HepG2 (cell line): ENCODE data around the gene TNNI2. TPM values are rescaled to one million over a fixed set of nuclear protein-coding genes. Genes with fewer than 3 reads are reported as not detected.

ENCODE experiments used
- ATF2 ChIP-seq: sonication (generic); formaldehyde crosslinking; IDR thresholded peaks from 2 replicates; pipeline ENCODE4 v1.4.0; 2020; ENCODE audit warnings: missing genetic modification reagents
- HIC2 ChIP-seq: sonication (generic); formaldehyde crosslinking; IDR thresholded peaks from 2 replicates; pipeline ENCODE4 v1.9.0; 2022; ENCODE audit warnings: low read depth, missing genetic modification reagents
- IKZF5 ChIP-seq: IDR thresholded peaks from 2 replicates; pipeline ENCODE4 v1.6.1; 2018; ENCODE audit warnings: missing genetic modification reagents, mild to moderate bottlenecking, missing compliant biosample characterization
- KAT8 ChIP-seq: IDR thresholded peaks from 2 replicates; pipeline ENCODE4 v1.6.1; 2016; ENCODE audit warnings: missing genetic modification reagents, missing compliant biosample characterization
- MIXL1 ChIP-seq: IDR thresholded peaks from 2 replicates; pipeline ENCODE4 v1.6.1; 2016
- MXD4 ChIP-seq: IDR thresholded peaks from 2 replicates; pipeline ENCODE4 v1.6.1; 2016; ENCODE audit warnings: mild to moderate bottlenecking, missing biosample characterization, missing genetic modification reagents
- NFKBIZ ChIP-seq: IDR thresholded peaks from 2 replicates; pipeline ENCODE4 v1.6.1; 2018; ENCODE audit warnings: missing genetic modification reagents, missing compliant biosample characterization
- PAWR ChIP-seq: sonication (generic); formaldehyde crosslinking; IDR thresholded peaks from 2 replicates; pipeline ENCODE4 v1.4.0; 2020; ENCODE audit warnings: missing genetic modification reagents, mild to moderate bottlenecking, borderline replicate concordance
- PRDM4 ChIP-seq: sonication (generic); formaldehyde crosslinking; IDR thresholded peaks from 2 replicates; pipeline ENCODE4 v1.9.0; 2021; ENCODE audit warnings: missing genetic modification reagents, borderline replicate concordance
- TAF1 ChIP-seq: sonication (generic); formaldehyde crosslinking; IDR thresholded peaks from 2 replicates; pipeline ENCODE4 v1.4.0; 2020; ENCODE audit warnings: missing genetic modification reagents
- TRIM24 ChIP-seq: sonication (generic); formaldehyde crosslinking; IDR thresholded peaks from 2 replicates; pipeline ENCODE4 v1.8.0; 2022; ENCODE audit warnings: mild to moderate bottlenecking, missing genetic modification reagents
- ZNF460 ChIP-seq: sonication (generic); formaldehyde crosslinking; IDR thresholded peaks from 2 replicates; pipeline ENCODE4 v1.5.1; 2020; ENCODE audit warnings: missing genetic modification reagents, mild to moderate bottlenecking, borderline replicate concordance
- ZNF597 ChIP-seq: sonication (generic); formaldehyde crosslinking; IDR thresholded peaks from 2 replicates; pipeline ENCODE4 v1.5.0; 2020; ENCODE audit warnings: missing genetic modification reagents
- ZNF770 ChIP-seq: sonication (generic); formaldehyde crosslinking; IDR thresholded peaks from 2 replicates; pipeline ENCODE4 v1.5.0; 2020; ENCODE audit warnings: mild to moderate bottlenecking, missing genetic modification reagents
- ZNF775 ChIP-seq: sonication (generic); formaldehyde crosslinking; IDR thresholded peaks from 2 replicates; pipeline ENCODE4 v1.4.0; 2020; ENCODE audit warnings: missing genetic modification reagents, mild to moderate bottlenecking, moderate library complexity, borderline replicate concordance
- polyA plus RNA-seq, 8 experiments: library from polyadenylated mRNA; depleted of rRNA in 3 of 8; stranded (reverse) in 7 of 8; unstranded in 1 of 8; fragments of >200 nt; fragmentation: Illumina TruSeq in 4 of 8; extraction: Trizol in 4 of 8; gene quantifications; 2 replicates each; pipeline versions ENCODE4 v1.2.1 to v1.2.3, GENCODE V29; 2011 to 2016; ENCODE audit warnings: low read depth in 4 of 8, missing spikeins in 1 of 8, mixed read lengths in 1 of 8; ENCODE audit not compliant: insufficient read depth in 1 of 8
- total RNA-seq, 5 experiments: library from RNA; depleted of rRNA; stranded (reverse); fragments of >200 nt; fragmentation: Illumina TruSeq; extraction: Trizol; gene quantifications; 2 replicates each; pipeline ENCODE4 v1.2.3, GENCODE V29; 2016; ENCODE audit warnings: low read depth in 1 of 5

Gene TNNI2
- total and polyA plus RNA-seq, 2 of the 13 experiments (the other 11 are each of a cell fraction or from before 2014, with no cell fraction given): 7.2 to 12.0 TPM

GRCh38 chr11:1838077-1838425, 730 bp upstream of the TNNI2 start (continued):
- TF ChIP-seq PAWR (CRISPR knock-in tag) (no peak), ZNF770 (CRISPR knock-in tag) (no peak), PRDM4 (CRISPR knock-in tag) (no peak), MIXL1 (CRISPR knock-in tag) (no peak), HIC2 (CRISPR knock-in tag) (peak; percentile 18), NFKBIZ (CRISPR knock-in tag) (no peak), TRIM24 (CRISPR knock-in tag) (no peak), ZNF597 (CRISPR knock-in tag) (no peak), ZNF775 (no peak), ATF2 (CRISPR knock-in tag) (no peak), MXD4 (no peak), KAT8 (no peak), TAF1 (CRISPR knock-in tag) (no peak), ZNF460 (no peak), IKZF5 (CRISPR knock-in tag) (no peak)
- TF ChIP-seq, all 625 proteins: peak for 12
